ENCODE results near the gene FCGR3B.
"Not testable (repeated sequence)": the region's sequence is repeated elsewhere in the genome, so short reads cannot be mapped to it uniquely, and the experiment has no call there.

- TF ChIP-seq CTCF (tag by site-specific recombination; IDR thresholded peaks at IDR 0.05); ZNF514 (tag by site-specific recombination; IDR thresholded peaks at IDR 0.05); YY1 (tag by site-specific recombination; IDR thresholded peaks at IDR 0.05); ZFP41 (tag by site-specific recombination; IDR thresholded peaks at IDR 0.05; ENCODE audit: borderline replicate concordance); ZNF777 (tag by site-specific recombination; IDR thresholded peaks at IDR 0.05; ENCODE audit: borderline replicate concordance); ZBTB8A (tag by site-specific recombination; IDR thresholded peaks at IDR 0.05); ZNF398 (tag by site-specific recombination; IDR thresholded peaks at IDR 0.05): not testable (repeated sequence)
- TF ChIP-seq, protein P1, sequence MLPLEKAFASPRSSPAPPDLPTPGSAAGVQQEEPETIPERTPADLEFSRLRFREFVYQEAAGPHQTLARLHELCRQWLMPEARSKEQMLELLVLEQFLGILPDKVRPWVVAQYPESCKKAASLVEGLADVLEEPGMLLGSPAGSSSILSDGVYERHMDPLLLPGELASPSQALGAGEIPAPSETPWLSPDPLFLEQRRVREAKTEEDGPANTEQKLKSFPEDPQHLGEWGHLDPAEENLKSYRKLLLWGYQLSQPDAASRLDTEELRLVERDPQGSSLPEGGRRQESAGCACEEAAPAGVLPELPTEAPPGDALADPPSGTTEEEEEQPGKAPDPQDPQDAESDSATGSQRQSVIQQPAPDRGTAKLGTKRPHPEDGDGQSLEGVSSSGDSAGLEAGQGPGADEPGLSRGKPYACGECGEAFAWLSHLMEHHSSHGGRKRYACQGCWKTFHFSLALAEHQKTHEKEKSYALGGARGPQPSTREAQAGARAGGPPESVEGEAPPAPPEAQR (tag by site-specific recombination; IDR thresholded peaks at IDR 0.05), result not testable (repeated sequence)
Observed at GRCh38 chr1:161661660-161662311, 30.8 kb upstream of the FCGR3B start.
